GM15510 (cell line): ENCODE data around the gene PBRM1.

Experiments used
- POLR2A ChIP-seq: IDR thresholded peaks from 3 replicates; pipeline ENCODE4 v1.6.1; 2011; ENCODE audit warnings: borderline replicate concordance; ENCODE audit not compliant: insufficient read length; ENCODE audit errors: extremely low read depth

PBRM1 gene

DNA sequence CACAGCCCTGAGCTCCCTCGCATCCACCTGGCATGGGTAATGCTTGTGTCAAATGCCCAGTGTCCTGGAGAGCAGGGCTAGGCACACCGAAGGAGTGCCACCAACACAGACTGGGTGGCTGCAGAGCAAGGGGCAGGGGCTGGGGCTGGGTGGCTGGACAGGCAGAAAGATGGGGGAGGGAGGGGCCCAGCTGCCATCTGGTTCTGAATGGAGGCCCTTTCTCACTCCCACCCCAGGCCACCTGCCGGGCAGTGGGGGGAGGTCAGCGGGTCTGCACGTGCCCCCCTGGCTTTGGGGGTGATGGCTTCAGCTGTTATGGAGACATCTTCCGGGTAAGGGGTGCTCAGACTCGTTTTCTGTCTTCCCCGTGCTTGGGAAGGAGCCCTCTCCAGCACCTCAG, 173.6 kb downstream of the PBRM1 start:
- TF ChIP-seq POLR2A = no peak

DNA sequence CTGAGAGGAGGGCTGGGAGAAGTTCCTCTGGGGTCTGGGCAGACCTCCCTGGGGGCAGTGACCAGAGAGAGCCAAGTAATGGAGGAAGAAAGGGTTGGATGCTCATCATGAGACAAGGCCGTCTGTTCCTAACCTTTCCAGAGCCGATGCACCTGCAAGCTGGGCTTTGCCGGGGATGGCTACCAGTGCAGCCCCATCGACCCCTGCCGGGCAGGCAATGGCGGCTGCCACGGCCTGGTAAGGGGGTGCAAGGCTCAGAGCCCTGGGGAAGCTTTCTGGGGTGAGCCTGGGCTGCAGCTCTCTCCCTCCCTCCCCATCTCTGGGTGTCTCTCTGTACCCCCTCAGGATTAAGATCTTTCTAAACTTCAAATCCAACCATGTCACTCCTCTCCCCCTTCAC, 174.2 kb downstream of the PBRM1 start:
- no peak for TF ChIP-seq POLR2A

DNA sequence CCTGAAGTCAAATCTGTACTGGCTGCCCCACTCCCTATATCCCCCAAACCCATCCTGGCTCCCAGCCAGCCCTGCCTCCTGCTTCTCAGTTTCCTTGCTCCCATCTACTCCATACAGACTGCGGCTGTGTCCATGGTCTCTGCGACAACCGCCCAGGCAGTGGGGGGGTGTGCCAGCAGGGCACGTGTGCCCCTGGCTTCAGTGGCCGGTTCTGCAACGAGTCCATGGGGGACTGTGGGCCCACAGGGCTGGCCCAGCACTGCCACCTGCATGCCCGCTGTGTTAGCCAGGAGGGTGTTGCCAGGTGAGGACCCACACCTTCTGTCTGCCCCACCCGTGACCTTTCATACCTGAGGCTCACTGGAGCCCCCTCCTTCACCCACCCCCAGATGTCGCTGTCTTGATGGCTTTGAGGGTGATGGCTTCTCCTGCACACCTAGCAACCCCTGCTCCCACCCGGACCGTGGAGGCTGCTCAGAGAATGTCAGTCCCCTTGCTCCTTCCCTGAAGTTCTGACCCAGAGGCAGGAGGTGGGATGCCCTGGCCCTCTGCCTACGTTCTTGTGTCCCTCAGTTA, 175.9 kb downstream of the PBRM1 start:
- TF ChIP-seq POLR2A = no peak

DNA sequence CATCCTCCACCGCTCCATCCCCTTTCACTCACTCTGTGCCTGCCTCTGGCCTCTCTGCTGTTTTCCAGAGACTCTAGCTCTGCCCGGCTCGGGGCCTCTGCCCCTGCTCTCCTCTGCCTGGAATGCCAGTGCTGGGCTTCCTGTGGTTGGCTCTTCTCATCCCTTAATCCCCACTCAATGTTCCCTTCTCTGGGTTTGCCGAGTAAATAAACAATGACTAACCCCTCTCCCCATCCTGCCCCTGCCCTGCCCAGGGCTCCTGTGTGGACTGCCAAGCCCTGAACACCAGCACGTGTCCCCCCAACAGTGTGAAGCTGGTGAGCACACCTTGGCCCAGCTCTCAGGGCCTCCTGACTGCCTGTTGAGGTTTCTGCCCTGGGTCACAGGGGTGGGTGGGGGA, 178.4 kb downstream of the PBRM1 start:
- TF ChIP-seq POLR2A = no peak

DNA sequence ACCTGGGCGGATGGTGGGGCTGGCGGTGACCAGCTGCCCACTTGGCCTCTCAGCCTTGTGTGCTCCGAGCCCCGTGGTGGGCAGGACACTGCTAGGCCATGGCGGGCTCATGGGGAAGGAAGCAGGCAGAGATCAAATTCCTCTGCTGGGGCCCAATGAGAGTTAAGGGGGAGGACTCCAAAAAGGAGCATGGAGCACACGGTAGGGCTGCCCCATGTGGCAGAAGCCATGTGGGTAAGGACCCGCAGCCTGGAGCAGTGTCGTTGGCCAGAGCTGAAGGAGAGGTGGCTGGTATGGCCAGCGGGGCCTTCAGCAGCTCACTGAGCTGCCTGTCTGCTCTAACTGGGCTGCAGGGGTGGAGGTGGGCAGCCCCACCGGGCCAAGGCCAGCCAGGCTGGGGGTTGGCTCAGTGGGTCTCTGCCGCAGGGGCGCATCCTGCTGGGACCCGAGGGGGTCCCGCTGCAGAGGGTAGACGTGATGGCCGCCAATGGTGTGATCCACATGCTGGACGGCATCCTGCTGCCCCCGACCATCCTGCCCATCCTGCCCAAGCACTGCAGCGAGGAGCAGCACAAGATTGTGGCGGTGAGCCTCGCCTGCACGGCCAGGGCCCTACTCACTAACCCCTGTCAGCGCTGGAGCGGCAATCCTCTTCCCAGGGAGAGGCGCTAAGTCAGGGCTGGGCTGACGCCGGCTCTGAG, 179.3 kb downstream of the PBRM1 start:
- TF ChIP-seq POLR2A = no peak

DNA sequence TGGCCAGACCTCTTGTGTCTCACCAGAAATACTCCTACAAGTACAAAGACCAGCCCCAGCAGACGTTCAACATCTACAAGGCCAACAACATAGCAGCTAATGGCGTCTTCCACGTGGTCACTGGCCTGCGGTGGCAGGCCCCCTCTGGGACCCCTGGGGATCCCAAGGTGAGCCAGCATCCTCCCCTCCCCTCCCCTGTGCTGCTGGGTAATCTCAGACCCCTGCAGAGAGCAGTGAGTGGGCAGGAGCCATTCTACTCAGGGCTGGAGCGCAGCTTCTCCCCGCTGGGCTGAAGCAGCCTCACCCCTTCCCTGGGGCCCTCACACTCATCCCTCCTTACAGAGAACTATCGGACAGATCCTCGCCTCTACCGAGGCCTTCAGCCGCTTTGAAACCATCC, 180.7 kb downstream of the PBRM1 start:
- no peak for TF ChIP-seq POLR2A

DNA sequence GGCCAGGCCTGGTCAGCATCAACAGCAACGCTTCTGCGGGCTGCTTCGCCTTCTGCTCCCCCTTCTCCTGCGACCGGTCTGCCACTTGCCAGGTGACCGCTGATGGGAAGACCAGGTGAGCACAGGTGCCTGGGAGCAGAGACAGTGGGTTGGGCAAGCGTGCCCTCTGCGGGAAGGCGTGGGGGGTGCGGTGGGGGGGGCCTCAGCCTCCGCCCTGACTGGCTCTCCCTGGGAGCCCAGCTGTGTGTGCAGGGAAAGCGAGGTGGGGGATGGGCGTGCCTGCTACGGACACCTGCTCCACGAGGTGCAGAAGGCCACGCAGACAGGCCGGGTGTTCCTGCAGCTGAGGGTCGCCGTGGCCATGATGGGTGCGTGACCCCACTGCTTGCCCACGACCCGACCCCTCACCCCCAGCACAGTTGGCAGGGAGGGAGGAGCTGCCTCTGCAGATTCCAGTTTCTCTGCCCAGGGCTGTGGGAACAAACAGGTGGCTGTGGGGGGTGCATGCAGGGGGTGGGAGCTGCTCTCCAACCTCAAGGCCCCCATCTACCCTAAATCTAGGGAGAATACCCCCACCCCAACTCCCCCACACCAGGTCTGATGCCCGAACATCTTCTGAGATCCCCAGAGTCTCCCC, 181.8 kb downstream of the PBRM1 start:
- TF ChIP-seq POLR2A = no peak

DNA sequence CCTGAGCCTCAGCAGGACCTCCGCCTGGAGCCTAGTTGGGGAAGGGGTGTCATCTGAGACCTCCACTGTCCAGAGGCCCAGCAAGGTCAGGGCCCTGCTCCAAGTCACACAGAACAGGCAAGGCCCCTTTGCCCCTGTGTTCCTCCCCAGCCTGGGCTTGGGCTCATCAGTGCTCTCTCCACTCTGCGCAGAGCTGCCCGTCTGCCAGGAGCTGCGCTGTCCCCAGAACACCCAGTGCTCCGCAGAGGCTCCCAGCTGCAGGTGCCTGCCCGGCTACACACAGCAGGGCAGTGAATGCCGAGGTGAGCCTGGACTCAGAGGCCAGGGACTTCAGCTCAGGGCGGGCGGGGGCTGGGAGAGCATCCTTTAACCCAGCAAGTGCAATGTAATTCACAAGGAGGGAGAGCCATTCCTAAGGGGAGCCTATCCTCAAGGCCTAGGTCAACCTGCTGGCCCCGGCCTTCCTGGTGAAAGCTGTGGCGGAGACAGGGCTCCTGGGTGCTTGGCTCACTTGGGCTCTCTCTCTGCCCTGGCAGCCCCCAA, 182.8 kb downstream of the PBRM1 start:
- TF ChIP-seq POLR2A = no peak

DNA sequence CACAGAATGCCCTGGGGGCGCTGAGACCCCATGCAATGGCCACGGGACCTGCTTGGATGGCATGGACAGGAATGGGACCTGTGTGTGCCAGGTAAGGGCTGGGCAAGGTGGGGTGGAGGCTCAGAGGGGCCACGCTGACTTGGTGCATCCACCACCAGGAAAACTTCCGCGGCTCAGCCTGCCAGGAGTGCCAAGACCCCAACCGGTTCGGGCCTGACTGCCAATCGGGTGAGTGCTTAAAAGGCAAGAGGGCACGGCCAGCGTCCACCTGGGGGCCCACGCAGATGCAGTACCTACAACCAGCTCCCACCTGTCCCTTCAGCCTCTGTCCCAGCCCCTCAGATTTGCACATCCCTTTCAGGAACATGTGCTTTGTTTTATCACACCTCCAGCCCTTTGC, 183.7 kb downstream of the PBRM1 start:
- TF ChIP-seq POLR2A = no peak

DNA sequence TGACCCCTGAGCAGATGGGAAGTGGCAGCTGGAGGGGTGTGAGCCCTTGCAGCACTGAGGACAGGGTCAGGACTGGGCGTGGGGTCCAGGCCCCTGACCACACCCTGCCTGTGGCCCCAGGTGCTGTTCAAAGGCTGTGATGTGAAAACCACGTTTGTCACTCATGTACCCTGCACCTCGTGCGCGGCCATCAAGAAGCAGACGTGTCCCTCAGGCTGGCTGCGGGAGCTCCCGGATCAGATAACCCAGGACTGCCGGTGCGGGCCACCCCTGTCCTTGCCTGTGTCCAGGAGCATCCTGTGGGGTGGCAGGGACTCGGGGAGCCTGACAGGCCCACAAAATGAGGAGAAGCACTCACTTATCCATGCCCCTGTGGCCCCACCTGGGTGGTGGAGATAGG, 184.7 kb downstream of the PBRM1 start:
- no peak for TF ChIP-seq POLR2A

DNA sequence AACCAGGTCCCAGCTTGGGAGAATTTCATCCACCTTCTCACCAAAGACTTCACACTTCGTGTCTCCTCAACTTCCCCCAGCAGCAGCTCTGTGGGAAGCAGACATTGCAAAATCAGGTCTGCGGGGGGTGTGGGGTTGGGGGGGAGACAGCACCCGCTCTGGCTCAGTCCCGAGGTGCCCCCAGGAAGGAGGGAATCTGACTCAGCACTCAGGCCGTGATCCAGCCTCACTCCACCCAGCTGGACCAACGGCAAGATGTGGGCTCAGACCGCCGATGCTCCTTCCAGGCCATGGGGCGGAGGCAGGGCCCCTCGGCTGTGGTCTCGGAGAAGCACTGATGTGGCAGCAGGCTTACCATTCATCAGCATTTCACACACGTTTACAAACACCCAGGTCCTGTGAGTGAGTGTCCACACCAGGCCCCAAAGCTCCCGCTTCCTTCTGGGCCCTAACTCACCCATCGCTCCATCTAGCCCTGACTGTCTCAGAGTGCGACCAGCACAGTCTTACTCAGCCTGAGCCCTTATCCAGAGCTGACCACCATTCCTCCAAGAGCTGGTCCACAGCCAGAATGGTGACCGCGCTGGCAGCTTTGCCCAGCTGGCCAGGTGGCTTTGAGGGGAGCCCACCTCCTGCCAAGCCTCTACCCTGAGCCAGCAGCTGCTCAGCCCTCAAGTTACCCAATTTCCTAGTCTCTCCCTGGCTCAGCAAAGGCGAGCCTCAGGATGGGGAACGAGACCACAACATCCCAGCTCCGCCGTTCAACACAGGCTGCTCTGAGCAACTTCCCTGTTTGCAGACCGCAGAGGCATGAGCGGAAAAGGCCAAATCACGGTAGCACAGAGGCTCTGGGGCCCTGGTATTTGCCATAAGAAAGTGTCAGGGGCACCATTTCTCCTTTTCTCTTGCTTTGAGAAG, 187.3 kb downstream of the PBRM1 start:
- TF ChIP-seq POLR2A = no peak

DNA sequence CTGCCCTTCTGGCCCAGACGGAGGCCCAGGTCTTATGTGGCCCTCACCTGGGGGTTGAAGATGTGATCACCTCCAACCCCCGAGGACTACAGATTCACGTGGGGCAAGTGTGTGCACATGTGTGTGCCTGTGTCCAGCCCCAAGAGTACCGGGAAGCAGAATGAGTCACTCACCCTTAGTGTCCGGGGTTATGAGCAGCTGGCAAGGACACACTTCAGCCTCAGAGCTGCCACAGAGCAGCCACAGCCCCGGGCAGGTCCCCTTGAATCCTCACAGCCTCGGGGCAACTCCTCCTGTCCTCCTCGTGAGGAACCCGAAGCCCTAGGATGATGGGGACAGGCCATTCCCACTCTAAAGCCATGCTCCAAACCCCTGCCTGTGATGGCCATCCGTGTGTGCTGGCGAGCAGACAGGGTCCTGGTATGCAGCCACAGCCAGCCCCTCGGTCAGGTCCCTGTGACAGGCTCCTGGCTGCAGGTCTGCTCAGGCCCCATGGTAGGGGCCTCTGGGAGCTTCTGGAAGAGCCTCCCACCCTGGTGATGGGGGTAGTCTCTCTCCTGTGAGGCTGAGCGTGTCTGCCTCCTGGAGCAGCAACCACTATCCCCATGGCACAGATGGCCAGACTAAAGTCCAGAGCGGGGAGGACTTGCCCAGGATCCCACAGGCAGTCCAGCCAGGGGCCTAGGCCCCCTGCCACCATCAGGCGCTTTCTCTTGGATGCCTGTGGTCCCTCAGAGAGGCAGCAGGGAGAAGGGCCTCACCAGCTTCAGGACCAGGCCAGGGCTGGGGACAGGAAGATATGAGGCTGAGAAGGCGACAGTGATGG, 189.7 kb downstream of the PBRM1 start:
- no peak for TF ChIP-seq POLR2A
